CD4-positive, alpha-beta T cell (primary cell): ENCODE data around the gene CDH20. TPM values are rescaled to one million over a fixed set of nuclear protein-coding genes. Genes with fewer than 3 reads are reported as not detected.

Experiments used
- ATAC-seq: fragments of 200-7000 bp; cut with Tn5 transposase; one replicate; pipeline ENCODE4 v1.10.0; 2022; ENCODE audit warnings: mild to moderate bottlenecking; ENCODE audit not compliant: poor library complexity
- CTCF ChIA-PET: fragments of 350-600 bp; sonication (Branson Sonifier 250); formaldehyde crosslinking; loops from one replicate; lab custom pipeline; 2021; ENCODE audit warnings: antibody characterized with exemption, inconsistent platforms; lab: Charles Lee
- POLR2A ChIA-PET: fragments of 350-600 bp; sonication (Branson Sonifier 250); formaldehyde crosslinking; loops from one replicate; lab custom pipeline; 2021; ENCODE audit warnings: antibody characterized with exemption, inconsistent platforms; lab: Charles Lee
- DNase-seq, 14 experiments: peaks; one replicate each; pipeline ENCODE4 v3.0.0-alpha.2; 2013 to 2020; ENCODE audit warnings: mixed read lengths in 2 of 14
- H3K27ac ChIP-seq, 2 donors: one replicate each; pipeline versions ENCODE4 v1.5.1 to v1.7.0; 2013; ENCODE audit warnings: low read length in 2 of 2, low read depth in 1 of 2, mild to moderate bottlenecking in 1 of 2
- H3K27me3 ChIP-seq, 2 experiments: 1 replicate in 1 of 2; 2 replicates in 1 of 2; pipeline versions ENCODE4 v1.6.1 to v1.7.0; 2013; ENCODE audit warnings: low read length in 2 of 2, control low read depth in 1 of 2, mild to moderate bottlenecking in 1 of 2, moderate library complexity in 1 of 2; ENCODE audit not compliant: insufficient read depth in 2 of 2, control insufficient read depth in 1 of 2
- H3K36me3 ChIP-seq: one replicate; pipeline ENCODE4 v1.6.1; 2013; ENCODE audit warnings: low read length, control low read depth; ENCODE audit not compliant: insufficient read depth
- H3K4me1 ChIP-seq: one replicate; pipeline ENCODE4 v1.6.1; 2013; ENCODE audit warnings: low read length, control low read depth; ENCODE audit not compliant: insufficient read depth
- H3K4me3 ChIP-seq: one replicate; pipeline ENCODE4 v1.5.1; 2013; ENCODE audit warnings: mild to moderate bottlenecking, low read length, moderate library complexity
- H3K9me3 ChIP-seq, 2 experiments: 1 replicate in 1 of 2; 2 replicates in 1 of 2; pipeline versions ENCODE4 v1.6.1 to v1.7.0; 2013; ENCODE audit warnings: low read length in 2 of 2, mild to moderate bottlenecking in 2 of 2, control low read depth in 1 of 2, moderate library complexity in 1 of 2; ENCODE audit not compliant: control insufficient read depth in 1 of 2, insufficient read depth in 1 of 2
- H3K27ac Mint-ChIP-seq: one replicate; pipeline ENCODE4 v1.8.0; 2020; ENCODE audit warnings: mixed read lengths
- H3K27me3 Mint-ChIP-seq: one replicate; pipeline ENCODE4 v1.8.0; 2021; ENCODE audit warnings: mixed read lengths
- H3K36me3 Mint-ChIP-seq: one replicate; pipeline ENCODE4 v1.8.0; 2021; ENCODE audit warnings: low read depth, mixed read lengths
- H3K4me1 Mint-ChIP-seq: one replicate; pipeline ENCODE4 v1.8.0; 2021; ENCODE audit warnings: low read depth, mixed read lengths
- H3K4me3 Mint-ChIP-seq: one replicate; pipeline ENCODE4 v1.8.0; 2020; ENCODE audit warnings: mild to moderate bottlenecking, mixed read lengths
- H3K9me3 Mint-ChIP-seq: one replicate; pipeline ENCODE4 v1.8.0; 2020; ENCODE audit warnings: mixed read lengths
- intact Hi-C, 2 experiments: fragments of 100-400 bp; cut with DNase I in 1 of 2; cut with micrococcal nuclease in 1 of 2; formaldehyde crosslinking; loops; one replicate each; pipeline versions ENCODE4 v1.15.1 to v1.9.0; 2023 to 2025; cut with DNase I, micrococcal nuclease
- total RNA-seq, 174 experiments: library from RNA in 2 of 174; stranded (reverse) in 2 of 174; gene quantifications; one replicate each; pipeline ENCODE4 v1.2.3 and lab custom pipeline; 2021 to 2026
- TF ChIP-seq, protein P1 (sequence below): fragments of 200-600 bp; IDR thresholded peaks from one replicate; pipeline ENCODE4 v1.8.0; 2022; ENCODE audit warnings: antibody characterized with exemption, mild to moderate bottlenecking

CDH20 gene
- total RNA-seq, 2 experiments from 2014 or later: 0.16 to 0.39 TPM

DNA sequence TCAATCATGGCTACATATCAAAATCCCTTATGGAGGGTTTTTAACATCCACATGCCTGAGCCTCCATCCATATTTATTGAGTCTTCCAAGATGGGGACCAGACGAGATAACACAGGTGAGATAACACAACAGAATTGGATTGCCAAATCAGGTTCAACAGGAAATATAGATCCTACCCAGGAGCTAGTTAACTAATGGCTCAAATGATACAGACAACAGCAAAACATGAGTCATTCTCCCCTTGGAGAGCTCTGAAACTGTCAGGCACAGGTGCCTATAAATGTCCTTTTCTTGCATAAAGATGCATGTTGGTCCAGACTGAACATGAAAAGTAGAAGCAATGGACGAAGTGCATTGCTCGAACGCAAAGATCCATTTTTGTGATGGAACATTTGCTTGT, 202.2 kb downstream of the CDH20 start:
- TF ChIP-seq, protein P1, sequence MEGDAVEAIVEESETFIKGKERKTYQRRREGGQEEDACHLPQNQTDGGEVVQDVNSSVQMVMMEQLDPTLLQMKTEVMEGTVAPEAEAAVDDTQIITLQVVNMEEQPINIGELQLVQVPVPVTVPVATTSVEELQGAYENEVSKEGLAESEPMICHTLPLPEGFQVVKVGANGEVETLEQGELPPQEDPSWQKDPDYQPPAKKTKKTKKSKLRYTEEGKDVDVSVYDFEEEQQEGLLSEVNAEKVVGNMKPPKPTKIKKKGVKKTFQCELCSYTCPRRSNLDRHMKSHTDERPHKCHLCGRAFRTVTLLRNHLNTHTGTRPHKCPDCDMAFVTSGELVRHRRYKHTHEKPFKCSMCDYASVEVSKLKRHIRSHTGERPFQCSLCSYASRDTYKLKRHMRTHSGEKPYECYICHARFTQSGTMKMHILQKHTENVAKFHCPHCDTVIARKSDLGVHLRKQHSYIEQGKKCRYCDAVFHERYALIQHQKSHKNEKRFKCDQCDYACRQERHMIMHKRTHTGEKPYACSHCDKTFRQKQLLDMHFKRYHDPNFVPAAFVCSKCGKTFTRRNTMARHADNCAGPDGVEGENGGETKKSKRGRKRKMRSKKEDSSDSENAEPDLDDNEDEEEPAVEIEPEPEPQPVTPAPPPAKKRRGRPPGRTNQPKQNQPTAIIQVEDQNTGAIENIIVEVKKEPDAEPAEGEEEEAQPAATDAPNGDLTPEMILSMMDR: no peak
- ChIA-PET POLR2A (no interaction called here), CTCF (no interaction called here)
- Mint-ChIP-seq H3K27me3 (peaks cover 3% of the 10 kb centered on the region), H3K9me3 (no peaks in the 10 kb centered on the region), H3K27ac (no peak overlapping the region), H3K4me3 (no peak overlapping the region), H3K36me3 (no peaks in the 10 kb centered on the region), H3K4me1 (no peaks in the 10 kb centered on the region)
- Histone ChIP-seq H3K9me3 (no peaks in the 10 kb centered on the region), H3K4me1 (no peaks in the 10 kb centered on the region), H3K27ac (no peak overlapping the region), H3K36me3 (no peaks in the 10 kb centered on the region), H3K27me3 (peaks cover 0 to 2% of the 10 kb centered on the region in 2 experiments), H3K4me3 (no peak overlapping the region)
- intact Hi-C loops: no loop called here
- DNase-seq (no peak), ATAC-seq (no peak)

DNA sequence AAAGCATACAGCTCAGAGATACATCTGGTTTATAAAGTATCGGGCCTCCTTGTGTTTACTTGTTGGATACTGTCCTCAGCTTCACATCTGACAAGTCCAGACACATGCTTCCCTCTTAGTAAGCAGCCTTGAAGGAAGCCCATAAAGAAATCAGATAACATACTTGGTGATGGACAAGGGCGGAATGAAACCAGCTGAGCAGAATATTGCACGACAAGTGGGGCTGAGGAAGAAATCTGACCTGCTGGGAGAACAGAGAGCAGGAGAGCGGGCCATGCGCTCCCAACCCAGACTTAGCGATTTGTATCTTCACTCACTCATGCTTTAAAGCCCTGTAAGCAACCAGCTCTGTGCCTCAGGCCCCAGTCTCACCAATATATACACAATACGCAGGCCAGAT, 208.4 kb downstream of the CDH20 start:
- intact Hi-C loops: no loop called here
- DNase-seq: no peak
- ChIA-PET CTCF (no interaction called here), POLR2A (no interaction called here)
- Mint-ChIP-seq H3K36me3 (no peaks in the 10 kb centered on the region), H3K4me3 (no peak overlapping the region), H3K4me1 (no peaks in the 10 kb centered on the region), H3K27ac (no peak overlapping the region), H3K9me3 (no peaks in the 10 kb centered on the region), H3K27me3 (peaks cover 12% of the 10 kb centered on the region)
- H3K27me3 ChIP-seq: no peaks in the 10 kb centered on the region
- TF ChIP-seq, protein P1: no peak
- no peak overlapping the region for H3K27ac ChIP-seq
- H3K36me3 ChIP-seq: no peaks in the 10 kb centered on the region
- H3K4me3 ChIP-seq: no peak overlapping the region
- H3K4me1 ChIP-seq: no peaks in the 10 kb centered on the region
- H3K9me3 ChIP-seq: peaks cover 0 to 3% of the 10 kb centered on the region in 2 experiments
- no peak for ATAC-seq

DNA sequence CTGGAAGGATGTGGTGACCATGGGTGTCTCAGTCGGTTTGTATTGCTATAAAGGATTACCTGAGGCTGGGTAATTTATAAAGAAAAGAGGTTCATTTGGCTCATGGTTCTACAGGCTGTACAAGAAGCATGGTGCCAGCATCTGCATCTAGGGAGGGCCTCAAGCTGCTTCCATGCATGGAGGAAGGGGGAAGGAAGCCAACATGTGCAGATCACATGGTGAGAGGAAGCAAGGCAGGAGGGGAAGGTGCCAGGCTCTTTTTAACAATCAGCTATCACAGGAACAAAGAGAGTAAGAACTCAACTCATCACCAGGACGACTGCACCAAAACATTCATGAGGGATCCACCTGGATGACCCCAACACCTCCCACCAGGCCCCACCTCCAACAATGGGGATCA, 209.4 kb downstream of the CDH20 start:
- TF ChIP-seq, protein P1: no peak
- Mint-ChIP-seq H3K36me3 (no peaks in the 10 kb centered on the region), H3K9me3 (no peaks in the 10 kb centered on the region), H3K4me1 (no peaks in the 10 kb centered on the region), H3K27ac (no peak overlapping the region), H3K27me3 (peaks cover 12% of the 10 kb centered on the region), H3K4me3 (no peak overlapping the region)
- ChIA-PET CTCF (no interaction called here), POLR2A (no interaction called here)
- no peak overlapping the region for H3K27ac ChIP-seq
- DNase-seq (no peak), ATAC-seq (no peak)
- intact Hi-C loops: no loop called here
- H3K36me3 ChIP-seq: no peaks in the 10 kb centered on the region
- peaks cover 0 to 3% of the 10 kb centered on the region in 2 experiments for H3K9me3 ChIP-seq
- no peaks in the 10 kb centered on the region for H3K27me3 ChIP-seq
- H3K4me1 ChIP-seq: no peaks in the 10 kb centered on the region
- H3K4me3 ChIP-seq: no peak overlapping the region
